ENCODE measurements around the gene MDP1.

Gene MDP1

GRCh38 chr14:24215495-24216344 is at the start of gene MDP1:
Gene MDP1, minus strand, starts transcription at chr14:24216066. Its CDS starts 111 bp downstream, at chr14:24215955.
- Mint-ChIP-seq H3K4me1 (ENCODE audit: low read depth) (peaks cover 40% of the 10 kb centered on the region), H3K27me3 (ENCODE audit: low read depth) (no peaks in the 10 kb centered on the region), H3K27ac (peak within 1 kb of the TSS; percentile 99), H3K4me3 (peak within 1 kb of the TSS; percentile 95), H3K36me3 (ENCODE audit: low read depth) (peaks cover 19% of the 10 kb centered on the region), H3K9me3 (no peaks in the 10 kb centered on the region)

DNA sequence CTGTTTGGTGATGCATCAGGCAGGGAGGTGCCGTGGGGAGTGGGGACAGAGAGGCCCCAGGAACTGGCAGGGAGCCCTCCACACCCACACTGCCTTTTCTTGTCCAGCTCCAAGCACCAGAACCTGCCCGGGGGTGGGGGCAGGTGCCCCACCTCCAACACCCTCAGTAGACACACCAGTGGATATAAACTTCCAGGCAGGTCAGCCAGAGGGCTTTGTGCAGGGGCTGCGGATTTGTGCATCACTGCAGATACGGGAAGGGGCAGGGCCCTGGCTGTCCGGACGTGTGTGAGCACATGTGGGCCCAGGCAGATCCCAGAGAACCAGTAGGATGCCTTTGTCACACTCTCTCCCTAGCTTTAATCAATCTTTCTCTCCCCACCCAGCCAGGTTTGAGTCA is 48.4 kb upstream of the MDP1 start:
- Mint-ChIP-seq H3K4me3 (no peak overlapping the region), H3K9me3 (no peaks in the 10 kb centered on the region), H3K27me3 (ENCODE audit: low read depth) (no peaks in the 10 kb centered on the region), H3K36me3 (ENCODE audit: low read depth) (peaks cover 21% of the 10 kb centered on the region), H3K4me1 (ENCODE audit: low read depth) (no peaks in the 10 kb centered on the region), H3K27ac (no peak overlapping the region)

- no peaks in the 10 kb centered on the region for H3K9me3 Mint-ChIP-seq
- H3K36me3 Mint-ChIP-seq (ENCODE audit: low read depth): peaks cover 17% of the 10 kb centered on the region
- no peak overlapping the region for H3K27ac Mint-ChIP-seq
- H3K4me1 Mint-ChIP-seq (ENCODE audit: low read depth): no peaks in the 10 kb centered on the region
- no peaks in the 10 kb centered on the region for H3K27me3 Mint-ChIP-seq (ENCODE audit: low read depth)
- H3K4me3 Mint-ChIP-seq: no peak overlapping the region
Measured at GRCh38 chr14:24263848-24264247, 48.0 kb upstream of the MDP1 start.

DNA sequence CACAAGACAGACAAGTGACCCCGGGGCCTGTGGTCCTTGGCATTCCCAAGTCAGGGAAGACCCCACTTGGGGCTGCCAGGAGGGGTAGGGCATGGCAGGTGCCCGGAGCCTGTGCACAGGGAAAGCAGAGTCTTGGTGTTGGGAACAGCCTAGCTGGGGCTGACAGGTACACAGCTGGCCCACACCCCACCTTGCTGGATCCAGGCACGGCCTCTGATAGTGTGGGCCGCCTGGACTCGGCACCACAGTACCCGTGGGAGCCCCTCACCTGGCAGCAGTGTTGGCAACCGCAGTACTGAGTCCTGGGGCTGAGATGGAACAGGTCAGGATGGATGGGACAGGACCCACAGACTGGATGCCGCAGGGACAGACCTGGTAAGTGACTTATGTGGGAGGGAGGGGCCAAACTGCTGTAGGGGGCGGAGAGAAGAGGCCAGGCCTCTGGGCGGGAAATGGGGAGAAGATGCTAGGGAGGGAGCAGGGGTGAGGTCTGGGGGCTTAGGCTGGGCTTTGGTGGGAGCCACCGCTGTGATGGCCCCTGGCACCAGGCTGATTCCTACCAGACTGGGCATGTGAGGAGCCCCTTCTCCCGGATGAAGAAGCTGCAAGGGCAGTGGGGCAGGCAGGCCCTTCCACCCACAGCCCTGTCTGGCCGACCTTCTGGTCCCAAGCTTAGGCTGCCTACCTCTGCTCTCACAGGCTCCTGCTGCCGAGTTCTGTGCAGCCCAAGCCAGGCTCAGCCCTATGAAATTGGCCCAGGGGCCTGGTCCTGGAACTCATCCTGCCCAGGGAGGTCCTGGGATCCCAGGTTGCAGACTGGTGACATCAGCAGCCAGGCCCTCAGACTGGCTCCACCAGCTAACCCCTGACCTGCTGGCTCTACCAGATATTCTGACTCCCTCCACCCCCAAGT is 47.2 kb upstream of the MDP1 start, which contains the start of gene TGM1:
Gene TGM1 (minus strand): TSS at position 357 of the 913 bp plus-strand sequence. CDS start 825 bp downstream, outside the sequence.
- Mint-ChIP-seq H3K4me1 (ENCODE audit: low read depth) (no peaks in the 10 kb centered on the region), H3K4me3 (no peak within 1 kb of the TSS), H3K27ac (no peak within 1 kb of the TSS), H3K27me3 (ENCODE audit: low read depth) (no peaks in the 10 kb centered on the region), H3K9me3 (no peaks in the 10 kb centered on the region), H3K36me3 (ENCODE audit: low read depth) (peaks cover 17% of the 10 kb centered on the region)

- H3K36me3 Mint-ChIP-seq (ENCODE audit: low read depth): peaks cover 13% of the 10 kb centered on the region
- H3K4me3 Mint-ChIP-seq: no peak overlapping the region
- no peaks in the 10 kb centered on the region for H3K4me1 Mint-ChIP-seq (ENCODE audit: low read depth)
- H3K27me3 Mint-ChIP-seq (ENCODE audit: low read depth): no peaks in the 10 kb centered on the region
- H3K9me3 Mint-ChIP-seq: no peaks in the 10 kb centered on the region
- no peak overlapping the region for H3K27ac Mint-ChIP-seq
Measured at GRCh38 chr14:24261969-24262327, 46.1 kb upstream of the MDP1 start.

GRCh38 chr14:24261256-24261968 is 45.5 kb upstream of the MDP1 start:
- Mint-ChIP-seq H3K36me3 (ENCODE audit: low read depth) (peaks cover 7% of the 10 kb centered on the region), H3K4me3 (no peak overlapping the region), H3K27ac (no peak overlapping the region), H3K9me3 (no peaks in the 10 kb centered on the region), H3K27me3 (ENCODE audit: low read depth) (no peaks in the 10 kb centered on the region), H3K4me1 (ENCODE audit: low read depth) (no peaks in the 10 kb centered on the region)

- no peaks in the 10 kb centered on the region for H3K4me1 Mint-ChIP-seq (ENCODE audit: low read depth)
- no peak overlapping the region for H3K4me3 Mint-ChIP-seq
Measured at GRCh38 chr14:24260780-24261157, 44.9 kb upstream of the MDP1 start.

DNA sequence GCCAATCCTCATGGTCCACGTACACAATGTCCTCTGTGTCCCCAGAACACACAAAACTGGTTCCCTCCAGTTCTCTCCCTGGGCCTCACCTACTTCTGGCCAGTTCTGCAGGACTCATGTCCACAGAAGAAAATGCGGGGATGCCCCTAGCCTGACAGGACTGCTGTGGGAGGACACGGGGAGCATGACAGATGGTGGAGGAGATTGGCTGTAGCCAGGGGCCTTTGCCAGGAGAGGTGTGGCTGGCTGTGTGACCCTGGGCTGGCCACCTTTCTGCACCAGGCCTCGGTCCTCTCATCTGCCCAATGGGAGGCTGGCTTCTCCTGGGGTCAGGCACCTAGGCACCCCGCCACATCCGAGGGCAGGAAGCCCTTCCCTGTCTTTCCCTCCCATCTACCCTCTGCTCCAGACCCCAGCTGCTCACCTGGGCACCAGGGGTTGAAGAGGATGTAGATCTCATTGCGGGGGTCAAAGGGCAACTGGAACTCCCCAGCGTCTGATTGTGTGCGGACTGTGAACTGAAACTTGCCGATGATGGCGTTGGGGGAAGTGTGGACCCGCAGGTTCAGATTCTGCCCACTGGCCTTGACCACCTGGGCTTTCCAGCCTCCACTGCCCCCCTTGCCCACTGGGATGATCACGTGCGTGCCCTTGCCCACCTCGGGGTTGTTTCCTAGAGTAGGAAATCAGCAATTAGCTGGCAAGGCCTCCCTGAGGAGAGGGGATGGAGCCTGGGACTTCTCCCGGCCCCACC is 44.3 kb upstream of the MDP1 start:
- Mint-ChIP-seq H3K27ac (no peak overlapping the region), H3K4me1 (ENCODE audit: low read depth) (no peaks in the 10 kb centered on the region)

More at GRCh38 chr14:24260780-24261157, 44.9 kb upstream of the MDP1 start:
- Mint-ChIP-seq H3K9me3 (no peaks in the 10 kb centered on the region), H3K27me3 (ENCODE audit: low read depth) (no peaks in the 10 kb centered on the region), H3K36me3 (ENCODE audit: low read depth) (peaks cover 3% of the 10 kb centered on the region), H3K27ac (no peak overlapping the region)

GRCh38 chr14:24259282-24260025 is 43.6 kb upstream of the MDP1 start:
- Mint-ChIP-seq H3K9me3 (no peaks in the 10 kb centered on the region), H3K4me1 (ENCODE audit: low read depth) (no peaks in the 10 kb centered on the region), H3K27me3 (ENCODE audit: low read depth) (no peaks in the 10 kb centered on the region), H3K27ac (no peak overlapping the region), H3K4me3 (no peak overlapping the region), H3K36me3 (ENCODE audit: low read depth) (peaks cover 4% of the 10 kb centered on the region)

More for the DNA sequence above, 44.3 kb upstream of the MDP1 start:
- no peaks in the 10 kb centered on the region for H3K27me3 Mint-ChIP-seq (ENCODE audit: low read depth)
- peaks cover 5% of the 10 kb centered on the region for H3K36me3 Mint-ChIP-seq (ENCODE audit: low read depth)
- H3K9me3 Mint-ChIP-seq: no peaks in the 10 kb centered on the region
- H3K4me3 Mint-ChIP-seq: no peak overlapping the region

GRCh38 chr14:24258548-24259265 is 42.8 kb upstream of the MDP1 start:
- no peak overlapping the region for H3K4me3 Mint-ChIP-seq
- no peaks in the 10 kb centered on the region for H3K9me3 Mint-ChIP-seq
- no peak overlapping the region for H3K27ac Mint-ChIP-seq
- H3K4me1 Mint-ChIP-seq (ENCODE audit: low read depth): no peaks in the 10 kb centered on the region
- peaks cover 7% of the 10 kb centered on the region for H3K36me3 Mint-ChIP-seq (ENCODE audit: low read depth)
- no peaks in the 10 kb centered on the region for H3K27me3 Mint-ChIP-seq (ENCODE audit: low read depth)

DNA sequence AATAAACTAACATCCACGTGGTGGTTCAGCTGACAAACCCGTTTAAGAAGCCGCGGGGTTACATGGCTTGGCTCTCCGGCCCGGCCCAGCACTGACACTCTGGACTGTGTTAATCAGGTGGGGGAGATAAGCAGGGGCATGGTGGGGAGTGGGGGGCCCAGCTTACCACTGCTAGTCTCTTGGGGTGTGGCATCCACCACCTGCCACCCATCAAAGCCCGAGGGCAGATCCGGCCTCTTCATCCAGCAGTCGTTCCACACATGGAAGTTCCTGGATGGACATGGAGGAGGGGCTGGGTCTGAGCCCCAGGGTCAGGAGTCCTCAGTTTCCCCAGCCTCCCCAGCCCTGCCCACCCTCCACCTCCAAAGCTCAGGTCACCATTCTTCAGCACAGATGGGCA is 42.3 kb upstream of the MDP1 start:
- H3K36me3 Mint-ChIP-seq (ENCODE audit: low read depth): peaks cover 8% of the 10 kb centered on the region
- H3K27ac Mint-ChIP-seq: no peak overlapping the region
- H3K4me1 Mint-ChIP-seq (ENCODE audit: low read depth): no peaks in the 10 kb centered on the region
- no peaks in the 10 kb centered on the region for H3K9me3 Mint-ChIP-seq
- no peaks in the 10 kb centered on the region for H3K27me3 Mint-ChIP-seq (ENCODE audit: low read depth)
- H3K4me3 Mint-ChIP-seq: no peak overlapping the region

DNA sequence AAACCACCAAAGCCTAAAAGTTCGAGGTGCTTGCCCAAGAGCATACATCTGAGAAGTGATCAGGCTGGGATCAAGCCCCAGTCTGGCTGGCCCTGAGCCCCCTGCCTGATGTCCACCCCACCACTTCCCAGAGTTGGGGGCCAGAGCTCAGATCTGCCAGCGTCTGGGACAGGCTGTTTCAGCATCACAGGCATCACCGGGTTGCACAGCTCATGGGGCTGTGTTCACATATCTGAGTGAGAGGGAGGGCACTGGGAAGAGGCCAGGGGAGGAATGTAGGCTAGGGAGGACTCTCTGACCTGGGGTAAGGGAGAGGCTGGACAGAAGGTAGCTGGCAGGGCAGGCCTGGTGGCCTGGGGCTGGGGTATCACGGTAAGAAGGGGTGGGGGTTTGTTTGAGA is 41.1 kb upstream of the MDP1 start:
- no peaks in the 10 kb centered on the region for H3K27me3 Mint-ChIP-seq (ENCODE audit: low read depth)
- no peak overlapping the region for H3K4me3 Mint-ChIP-seq
- no peaks in the 10 kb centered on the region for H3K4me1 Mint-ChIP-seq (ENCODE audit: low read depth)
- H3K9me3 Mint-ChIP-seq: no peaks in the 10 kb centered on the region
- peaks cover 8% of the 10 kb centered on the region for H3K36me3 Mint-ChIP-seq (ENCODE audit: low read depth)
- peak overlapping the region; percentile 31 for H3K27ac Mint-ChIP-seq

Data from T-helper 1 cell treated with Interleukin-12 subunit alpha and Interleukin-12 subunit beta and Interleukin-4 antibody, amounts not matched to agents 30 μg/mL and 1 μg/mL, for 36 hours (primary cell).